HG02870 (cell line): Measurements from ENCODE around the gene NRL.
A peak's percentile ranks its signal among the peaks of the same experiment; 100 is the strongest.

Source experiments
- ATAC-seq: cut with Tn5 transposase; IDR thresholded peaks from one replicate; pipeline ENCODE4 v1.9.1; 2021; ENCODE audit warnings: mild to moderate bottlenecking, moderate library complexity; ENCODE audit not compliant: unreplicated experiment

The NRL gene

GRCh38 chr14:24068711-24069410, 45.9 kb downstream of the NRL start:
- ATAC-seq = no peak

- ATAC-seq = no peak
Measured at GRCh38 chr14:24067133-24068082, 47.3 kb downstream of the NRL start.

GRCh38 chr14:24066496-24067132, 48.1 kb downstream of the NRL start:
- ATAC-seq = no peak

- ATAC-seq = no peak
Measured at GRCh38 chr14:24065408-24065807, 49.3 kb downstream of the NRL start.

GRCh38 chr14:24064856-24065255, 49.9 kb downstream of the NRL start:
- ATAC-seq = no peak

GRCh38 chr14:24064091-24064795, 50.5 kb downstream of the NRL start:
- ATAC-seq = no peak

- ATAC-seq = no peak
Measured at GRCh38 chr14:24063263-24063836, 51.4 kb downstream of the NRL start.

- no peak for ATAC-seq
Measured at GRCh38 chr14:24062216-24062980, 52.4 kb downstream of the NRL start.

GRCh38 chr14:24060984-24061913, 53.5 kb downstream of the NRL start:
- ATAC-seq = no peak

GRCh38 chr14:24060443-24060842, 54.3 kb downstream of the NRL start:
- no peak for ATAC-seq

- no peak for ATAC-seq
Measured at GRCh38 chr14:24059841-24060388, 54.8 kb downstream of the NRL start.

- no peak for ATAC-seq
Measured at GRCh38 chr14:24058951-24059475, 55.7 kb downstream of the NRL start.

GRCh38 chr14:24058260-24058950, 56.3 kb downstream of the NRL start:
- ATAC-seq = peak; percentile 68

GRCh38 chr14:24057867-24058259, 56.9 kb downstream of the NRL start:
- ATAC-seq = peak; percentile 9

- no peak for ATAC-seq
Measured at GRCh38 chr14:24057271-24057670, 57.5 kb downstream of the NRL start.

GRCh38 chr14:24056800-24057184, 58.0 kb downstream of the NRL start:
- no peak for ATAC-seq

- ATAC-seq = no peak
Measured at GRCh38 chr14:24055971-24056799, 58.6 kb downstream of the NRL start.
